GM12865 (cell line): ENCODE data around the gene SFMBT2.

Experiments
- DNase-seq: peaks from one replicate; pipeline ENCODE4 v3.0.0; 2010; ENCODE audit warnings: low read depth
- H3K4me3 ChIP-seq: 2 replicates; pipeline ENCODE4 v1.5.1; 2011; ENCODE audit warnings: mild to moderate bottlenecking, low read depth, low read length, control low read depth
- TF ChIP-seq, protein P1 (sequence below): IDR thresholded peaks from 2 replicates; pipeline ENCODE4 v1.5.1; 2011; ENCODE audit warnings: low read length, control low read depth, low read depth, inconsistent platforms; ENCODE audit not compliant: insufficient read depth; ENCODE audit errors: missing control alignments

Gene SFMBT2

DNA sequence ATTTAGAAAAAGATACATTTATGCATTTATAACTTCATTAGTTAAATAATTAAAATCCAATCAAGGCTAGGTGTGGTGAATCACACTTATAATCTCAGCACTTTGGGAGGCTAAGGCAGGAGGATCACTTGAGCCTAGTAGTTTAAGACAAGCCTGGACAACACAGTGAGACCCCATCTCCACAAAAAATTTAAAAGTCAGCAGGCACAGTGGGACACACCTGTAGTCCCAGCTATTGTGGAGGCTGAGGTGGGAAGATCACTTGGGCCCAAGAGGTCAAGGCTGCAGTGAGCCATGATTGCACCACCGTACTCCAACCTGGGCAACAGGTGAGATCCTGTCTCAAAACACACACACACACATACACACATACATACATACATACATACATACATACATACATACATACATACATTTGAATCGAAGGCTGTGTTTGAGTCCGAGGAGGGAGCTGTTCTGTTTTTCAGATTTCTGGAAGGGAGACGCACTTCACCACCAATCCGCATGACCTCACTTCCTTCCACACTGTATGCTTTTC, 30.1 kb downstream of the SFMBT2 start:
- no peak for DNase-seq
- TF ChIP-seq, protein P1, sequence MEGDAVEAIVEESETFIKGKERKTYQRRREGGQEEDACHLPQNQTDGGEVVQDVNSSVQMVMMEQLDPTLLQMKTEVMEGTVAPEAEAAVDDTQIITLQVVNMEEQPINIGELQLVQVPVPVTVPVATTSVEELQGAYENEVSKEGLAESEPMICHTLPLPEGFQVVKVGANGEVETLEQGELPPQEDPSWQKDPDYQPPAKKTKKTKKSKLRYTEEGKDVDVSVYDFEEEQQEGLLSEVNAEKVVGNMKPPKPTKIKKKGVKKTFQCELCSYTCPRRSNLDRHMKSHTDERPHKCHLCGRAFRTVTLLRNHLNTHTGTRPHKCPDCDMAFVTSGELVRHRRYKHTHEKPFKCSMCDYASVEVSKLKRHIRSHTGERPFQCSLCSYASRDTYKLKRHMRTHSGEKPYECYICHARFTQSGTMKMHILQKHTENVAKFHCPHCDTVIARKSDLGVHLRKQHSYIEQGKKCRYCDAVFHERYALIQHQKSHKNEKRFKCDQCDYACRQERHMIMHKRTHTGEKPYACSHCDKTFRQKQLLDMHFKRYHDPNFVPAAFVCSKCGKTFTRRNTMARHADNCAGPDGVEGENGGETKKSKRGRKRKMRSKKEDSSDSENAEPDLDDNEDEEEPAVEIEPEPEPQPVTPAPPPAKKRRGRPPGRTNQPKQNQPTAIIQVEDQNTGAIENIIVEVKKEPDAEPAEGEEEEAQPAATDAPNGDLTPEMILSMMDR: no peak
- no peak overlapping the region for H3K4me3 ChIP-seq

DNA sequence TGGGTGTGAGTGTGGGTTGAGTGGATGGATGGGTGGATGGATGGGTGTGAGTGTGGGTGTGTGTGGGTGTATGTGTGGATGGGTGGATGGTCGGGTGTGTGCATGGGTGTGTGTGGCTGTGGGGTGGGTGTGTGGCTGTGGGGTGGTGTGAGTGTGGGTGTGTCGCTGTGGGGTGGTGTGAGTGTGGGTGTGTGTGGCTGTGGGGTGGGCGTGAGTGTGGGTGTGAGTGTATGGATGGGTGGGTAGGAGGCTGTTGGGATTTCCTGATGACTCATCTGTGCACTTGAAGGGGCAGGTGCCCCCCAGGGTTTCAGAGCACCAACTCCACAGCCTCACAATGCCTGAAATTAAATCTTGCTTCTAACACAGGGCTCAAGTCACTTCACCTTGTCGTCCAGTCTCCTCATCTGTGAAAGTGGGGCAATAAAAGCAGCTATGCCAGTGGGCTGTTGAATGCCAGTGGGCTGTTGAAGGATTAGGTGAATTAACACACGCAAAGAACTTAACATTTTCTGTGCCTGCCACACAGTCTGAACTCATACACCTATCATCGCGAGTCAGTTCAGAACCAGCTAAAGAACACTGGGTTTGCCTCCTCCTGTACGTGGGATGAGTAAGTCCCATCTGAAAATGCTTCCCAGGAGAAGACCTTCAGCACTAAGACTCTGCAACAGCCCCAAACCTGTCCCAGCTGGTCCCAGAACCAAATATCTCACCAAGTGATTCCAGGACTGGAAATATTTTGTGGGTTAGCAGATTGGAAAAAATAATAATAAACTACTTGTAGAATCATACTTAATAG, 32.0 kb downstream of the SFMBT2 start:
- TF ChIP-seq, protein P1: no peak
- no peak overlapping the region for H3K4me3 ChIP-seq
- DNase-seq: peak; percentile 40

DNA sequence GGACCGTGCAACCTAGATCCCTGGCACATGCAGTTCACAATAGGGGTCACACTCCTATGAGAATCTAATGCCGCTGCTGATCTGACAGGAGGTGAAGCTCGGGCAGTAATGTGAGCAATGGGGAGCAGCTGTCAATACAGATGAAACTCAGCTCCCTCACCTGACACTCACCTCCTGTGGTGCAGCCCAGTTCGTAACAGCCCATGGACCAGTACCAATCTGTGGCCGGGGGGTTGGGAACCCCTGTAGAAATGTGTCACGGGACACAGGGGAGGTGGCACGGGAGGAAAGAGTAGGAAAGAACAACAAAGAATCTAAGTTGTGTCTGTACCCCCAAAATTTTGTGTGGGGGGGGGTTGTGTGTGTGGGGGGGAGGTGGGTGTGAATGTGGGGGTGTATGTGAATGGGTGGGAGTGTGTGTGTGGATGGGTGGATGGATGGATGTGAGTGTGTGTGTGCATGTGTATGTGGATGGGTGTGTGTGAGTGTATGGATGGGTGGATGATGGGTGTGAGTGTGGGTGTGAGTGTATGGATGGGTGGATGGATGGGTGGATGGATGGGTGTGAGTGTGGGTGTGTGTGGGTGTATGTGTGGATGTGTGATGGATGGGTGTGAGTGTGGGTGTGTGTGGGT, 33.1 kb downstream of the SFMBT2 start:
- TF ChIP-seq, protein P1: no peak
- no peak for DNase-seq
- no peak overlapping the region for H3K4me3 ChIP-seq

DNA sequence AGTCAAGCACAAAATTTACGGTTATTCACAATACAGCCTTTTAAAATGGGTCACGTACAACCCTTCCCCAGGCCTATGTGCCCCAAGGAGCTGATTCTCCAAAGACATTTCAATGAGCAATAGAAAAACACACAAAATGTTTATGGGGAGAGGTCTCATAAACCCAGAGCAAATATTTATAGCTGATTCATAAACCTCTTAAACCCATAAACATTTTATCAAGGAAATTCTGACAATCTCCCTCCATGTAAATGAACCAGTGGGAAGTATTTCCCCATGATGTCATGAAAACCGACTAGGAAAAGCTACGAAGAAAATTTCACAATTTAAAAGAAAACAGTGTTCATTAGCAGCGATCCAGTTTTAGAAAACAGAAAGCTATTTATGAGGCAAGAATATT, 36.0 kb downstream of the SFMBT2 start:
- H3K4me3 ChIP-seq: no peak overlapping the region
- TF ChIP-seq, protein P1: no peak
- no peak for DNase-seq

DNA sequence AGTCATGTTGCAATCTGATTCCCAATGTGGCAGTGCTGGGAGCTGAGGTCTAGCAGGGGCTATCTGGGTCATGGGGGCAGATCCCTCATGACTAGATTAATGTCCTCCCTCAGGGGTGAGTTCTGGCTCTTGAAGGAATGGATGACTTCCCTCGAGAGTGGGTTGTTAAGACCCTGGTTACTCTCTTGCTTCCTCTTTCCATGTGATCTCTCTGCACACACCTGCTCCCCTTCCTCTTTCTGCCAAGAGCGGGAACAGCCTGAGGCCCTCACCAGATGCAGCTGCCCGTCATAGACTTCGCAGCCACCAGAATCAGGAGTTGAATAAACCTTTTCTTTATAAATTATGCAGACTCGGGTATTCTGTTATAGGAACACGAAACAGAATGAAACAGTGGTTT, 37.8 kb downstream of the SFMBT2 start:
- H3K4me3 ChIP-seq: no peak overlapping the region
- TF ChIP-seq, protein P1: no peak
- DNase-seq: no peak

DNA sequence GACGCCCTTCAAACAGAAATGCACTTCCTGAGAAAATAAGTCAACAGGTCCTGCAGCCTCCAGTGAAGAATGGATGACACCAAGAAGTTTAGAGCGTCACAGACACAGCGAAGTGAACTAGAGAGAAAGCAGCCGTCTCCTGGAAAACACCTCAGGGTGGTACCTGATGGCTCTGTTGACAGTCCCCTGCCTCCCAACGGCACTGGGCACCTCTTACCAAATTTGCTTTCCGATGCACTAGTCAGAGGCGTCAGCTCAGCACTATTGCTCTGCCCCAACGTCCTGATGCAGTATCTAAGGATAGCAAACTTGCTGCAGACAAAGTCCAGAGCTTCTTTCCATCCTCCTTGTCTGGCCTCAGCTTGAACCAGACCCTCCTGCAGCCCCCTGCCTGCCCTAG, 38.3 kb downstream of the SFMBT2 start:
- TF ChIP-seq, protein P1: no peak

More for the DNA sequence above, 38.3 kb downstream of the SFMBT2 start:
- DNase-seq: no peak
- no peak overlapping the region for H3K4me3 ChIP-seq
